ENCODE measurements around the gene PRX. TPM values are rescaled to one million over a fixed set of nuclear protein-coding genes. Genes with fewer than 3 reads are reported as not detected.
"Not testable (repeated sequence)": the region's sequence is repeated elsewhere in the genome, so short reads cannot be mapped to it uniquely, and the experiment has no call there.

PRX gene
- total and polyA plus RNA-seq, 12 donors = 1.7 to 3.8 (median 2.6) TPM

GRCh38 chr19:40458597-40458974, 45.4 kb upstream of the PRX start:
- DNase-seq = no peak
- H3K4me1 ChIP-seq = peaks cover 0 to 22% (median under 1%) of the 10 kb centered on the region in 9 donors
- no peak for TF ChIP-seq CTCF (IDR thresholded peaks at IDR 0.05)
- H3K36me3 ChIP-seq = peaks cover 0 to 47% (median 4%) of the 10 kb centered on the region in 9 donors
- intact Hi-C loops (cut with DNase I) = no loop called here
- H3K27me3 ChIP-seq = no peaks in the 10 kb centered on the region
- H3K4me3 ChIP-seq = no peak overlapping the region
- H3K9me3 ChIP-seq = no peaks in the 10 kb centered on the region
- WGBS, 2 donors = 96% methylated on average over 3 of the region's 3 CpGs
- ATAC-seq = no peak
- H3K27ac ChIP-seq = no peak overlapping the region

GRCh38 chr19:40457953-40458596, 44.9 kb upstream of the PRX start:
- DNase-seq = no peak
- H3K36me3 ChIP-seq = peaks cover 0 to 47% (median 4%) of the 10 kb centered on the region in 9 donors

GRCh38 chr19:40457048-40457447, 43.9 kb upstream of the PRX start:
- Histone ChIP-seq H3K27me3 (no peaks in the 10 kb centered on the region), H3K27ac (no peak overlapping the region), H3K4me1 (peaks cover 0 to 12% (median 0%) of the 10 kb centered on the region in 9 donors), H3K36me3 (peaks cover 0 to 50% (median 4%) of the 10 kb centered on the region in 9 donors), H3K9me3 (no peaks in the 10 kb centered on the region), H3K4me3 (no peak overlapping the region)
- ATAC-seq (no peak), DNase-seq (no peak)
- no peak for TF ChIP-seq CTCF (IDR thresholded peaks at IDR 0.05)
- intact Hi-C loops (cut with DNase I) = no loop called here
- 80 to 94% methylated on average over 5 of the region's 5 CpGs for WGBS, 2 donors

More at GRCh38 chr19:40457953-40458596, 44.9 kb upstream of the PRX start:
- Histone ChIP-seq H3K4me3 (no peak overlapping the region), H3K27ac (no peak overlapping the region), H3K4me1 (peaks cover 0 to 18% (median 0%) of the 10 kb centered on the region in 9 donors), H3K9me3 (no peaks in the 10 kb centered on the region), H3K27me3 (no peaks in the 10 kb centered on the region)
- ATAC-seq = peak in 2 of 8 donors; percentile 14 to 24
- 85 to 92% methylated on average over 18 to 27 of the region's 27 CpGs for WGBS, 2 donors
- intact Hi-C loops (cut with DNase I) = no loop called here
- no peak for TF ChIP-seq CTCF (IDR thresholded peaks at IDR 0.05)

GRCh38 chr19:40453943-40454342, 40.8 kb upstream of the PRX start:
- intact Hi-C loops (cut with DNase I); H3K27ac ChIP-seq; H3K9me3 ChIP-seq; ATAC-seq; H3K4me1 ChIP-seq; H3K27me3 ChIP-seq; H3K4me3 ChIP-seq; DNase-seq: not testable (repeated sequence)
- WGBS, 2 donors = 97% methylated on average over 6 of the region's 6 CpGs
- H3K36me3 ChIP-seq = peaks cover 0 to 73% (median 5%) of the 10 kb centered on the region in 9 donors

GRCh38 chr19:40453151-40453735, 40.1 kb upstream of the PRX start:
- H3K4me1 ChIP-seq = no peaks in the 10 kb centered on the region
- H3K27ac ChIP-seq = no peak overlapping the region
- intact Hi-C loops (cut with DNase I) = no loop called here
- WGBS, 2 donors = 86 to 87% methylated on average over 5 of the region's 5 CpGs
- no peak for ATAC-seq
- H3K4me3 ChIP-seq = no peak overlapping the region
- TF ChIP-seq CTCF (IDR thresholded peaks at IDR 0.05) = no peak
- DNase-seq = no peak
- H3K36me3 ChIP-seq = peaks cover 0 to 80% (median 10%) of the 10 kb centered on the region in 9 donors
- no peaks in the 10 kb centered on the region for H3K9me3 ChIP-seq
- no peaks in the 10 kb centered on the region for H3K27me3 ChIP-seq
